NCI-H1092 (cell line): ENCODE measurements around the gene PWWP3B.
"Not testable (repeated sequence)": the region's sequence is repeated elsewhere in the genome, so short reads cannot be mapped to it uniquely, and the experiment has no call there.

ENCODE experiments used
- DNase-seq: peaks from one replicate; lab custom pipeline; 2025; lab: John Stamatoyannopoulos, UW

The PWWP3B gene

DNA sequence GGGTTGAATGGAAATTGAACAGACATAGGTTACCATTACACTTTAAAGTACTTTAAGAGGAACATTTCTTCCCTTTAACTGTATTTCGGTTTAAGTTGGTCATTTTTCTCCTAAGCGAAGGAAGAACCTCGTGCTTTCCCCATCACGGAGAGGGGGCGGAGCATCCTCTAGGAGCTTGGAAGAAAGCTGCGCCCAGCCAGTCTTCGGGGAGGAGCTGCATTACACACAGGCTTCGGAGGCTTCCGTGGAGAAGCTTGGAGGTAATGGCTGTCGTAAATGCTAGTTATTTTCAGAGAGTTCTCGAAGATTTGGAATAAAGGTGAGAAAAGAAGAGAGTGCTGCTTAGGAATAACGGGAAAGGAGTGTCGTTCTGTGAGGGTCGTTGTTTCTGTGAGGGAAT is at the start of gene PWWP3B:
PWWP3B (plus strand) TSS at position 199 of the 400 bp plus-strand sequence. CDS start 37,128 bp downstream, outside the sequence.
- no peak for DNase-seq

DNA sequence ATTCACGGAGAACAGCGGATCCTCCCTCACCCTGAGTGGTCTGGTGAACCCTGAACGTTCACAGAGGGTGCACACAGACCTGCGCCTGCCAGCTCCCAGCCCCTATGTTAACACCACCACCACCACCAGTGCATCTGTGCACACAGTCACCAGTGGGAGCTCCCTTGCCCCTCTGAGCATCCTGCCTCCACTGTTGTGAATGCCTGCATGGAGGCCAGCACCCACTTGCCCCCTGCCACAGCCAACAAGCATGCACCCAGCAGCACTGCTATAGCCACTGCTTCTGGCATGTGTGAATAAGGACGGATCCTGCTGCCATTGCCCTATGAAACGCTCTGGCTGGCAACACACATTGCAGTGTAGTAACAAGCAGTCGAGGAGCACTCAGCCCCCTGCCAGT is 29.1 kb upstream of the PWWP3B start:
- no peak for DNase-seq

DNA sequence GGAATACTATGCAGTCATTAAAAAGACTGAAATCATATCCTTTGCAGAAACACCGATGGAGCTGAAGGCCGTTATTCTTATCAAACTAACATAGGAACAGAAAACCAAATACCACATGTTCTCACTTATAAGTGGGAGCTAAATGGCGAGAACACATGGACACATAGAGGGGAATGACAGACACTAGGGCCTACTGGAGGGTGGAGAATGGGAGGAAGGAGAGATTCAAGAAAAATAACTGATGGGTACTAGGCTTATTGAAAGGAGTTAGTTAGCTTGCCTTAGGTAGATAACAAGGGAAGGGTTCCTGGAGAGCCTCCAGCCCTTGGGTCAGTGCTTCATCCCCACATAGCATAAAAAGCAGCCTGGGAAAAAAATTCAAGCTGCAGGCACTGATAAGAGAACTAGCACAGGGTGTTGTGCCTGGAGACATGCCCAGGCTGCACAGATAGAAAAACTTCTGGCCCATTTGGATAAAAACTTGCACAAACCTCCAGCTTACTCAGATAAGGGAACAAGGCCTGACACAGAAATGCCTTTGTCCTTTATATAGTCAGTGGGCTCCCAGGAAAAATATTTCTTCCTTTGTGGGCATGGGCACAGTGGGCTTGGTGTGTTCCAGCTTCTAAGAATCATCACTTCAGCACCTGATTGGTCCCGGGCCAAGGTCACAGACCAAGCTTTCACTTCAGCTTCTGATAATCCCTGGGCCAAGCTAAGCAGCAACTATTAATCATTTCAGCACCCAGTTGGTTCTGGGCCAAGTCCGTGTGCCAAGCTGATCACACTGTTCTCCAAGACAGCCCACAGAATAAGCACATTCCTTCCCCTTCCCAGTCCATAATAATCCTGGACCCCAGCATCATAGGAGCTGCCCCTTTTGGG is 23.1 kb upstream of the PWWP3B start:
- no peak for DNase-seq

DNA sequence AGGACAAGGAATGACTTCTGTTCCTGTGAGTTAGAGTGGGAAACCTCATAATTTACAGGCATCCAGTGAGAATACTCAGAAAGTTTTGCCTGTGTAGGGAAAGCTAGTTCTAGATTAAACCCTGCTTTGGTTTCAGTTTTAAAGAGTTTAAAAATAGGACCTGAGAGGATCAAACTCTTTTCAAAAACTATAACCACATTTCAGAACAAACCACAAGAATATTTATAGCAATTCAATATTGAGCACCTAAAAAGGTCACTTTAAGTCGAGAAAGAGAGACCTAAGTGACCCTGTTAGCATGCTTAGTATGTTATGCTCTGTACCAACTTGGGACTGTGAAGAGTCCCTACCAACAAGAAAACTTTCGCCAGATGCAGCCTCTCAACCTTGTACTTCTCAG is 17.4 kb upstream of the PWWP3B start:
- no peak for DNase-seq

DNA sequence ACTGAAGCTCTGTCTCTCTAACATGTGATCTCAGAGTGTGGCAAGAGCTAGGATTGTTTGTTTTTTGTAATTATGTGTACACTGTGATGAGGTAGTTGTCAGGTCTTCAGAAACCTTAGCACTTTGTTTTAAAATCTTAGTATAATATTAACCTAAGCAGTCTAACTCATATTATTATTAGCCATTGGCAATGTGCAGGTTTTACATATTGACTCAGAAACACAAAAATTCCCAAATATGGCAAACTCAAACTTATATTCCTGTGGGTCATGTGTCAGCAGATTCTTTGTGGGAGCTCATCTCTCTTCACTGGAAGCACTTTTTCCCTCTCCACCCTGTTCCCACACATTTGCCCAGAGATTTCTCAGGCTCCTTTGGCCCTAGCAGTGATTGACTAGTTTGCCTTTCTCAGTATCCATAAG is 8.2 kb upstream of the PWWP3B start:
- DNase-seq: no peak

DNA sequence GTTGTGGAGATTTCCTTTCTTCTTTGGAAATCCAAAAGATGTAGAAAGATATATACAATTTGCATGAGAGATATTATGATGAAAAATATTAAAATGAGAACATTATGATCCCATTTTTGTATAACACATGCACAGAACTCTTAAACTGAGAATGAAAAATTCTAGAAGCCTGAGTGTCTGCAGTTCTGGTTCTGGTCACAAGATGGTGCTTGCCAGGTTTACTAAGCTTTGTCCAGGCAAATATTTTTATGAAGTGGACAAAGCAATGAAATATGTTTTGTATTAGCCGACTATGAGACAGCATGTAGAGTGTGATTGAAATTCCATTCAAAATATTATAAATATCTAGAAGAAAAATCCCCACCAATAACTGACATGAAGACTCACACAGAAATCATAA is 2.2 kb downstream of the PWWP3B start:
- no peak for DNase-seq

DNA sequence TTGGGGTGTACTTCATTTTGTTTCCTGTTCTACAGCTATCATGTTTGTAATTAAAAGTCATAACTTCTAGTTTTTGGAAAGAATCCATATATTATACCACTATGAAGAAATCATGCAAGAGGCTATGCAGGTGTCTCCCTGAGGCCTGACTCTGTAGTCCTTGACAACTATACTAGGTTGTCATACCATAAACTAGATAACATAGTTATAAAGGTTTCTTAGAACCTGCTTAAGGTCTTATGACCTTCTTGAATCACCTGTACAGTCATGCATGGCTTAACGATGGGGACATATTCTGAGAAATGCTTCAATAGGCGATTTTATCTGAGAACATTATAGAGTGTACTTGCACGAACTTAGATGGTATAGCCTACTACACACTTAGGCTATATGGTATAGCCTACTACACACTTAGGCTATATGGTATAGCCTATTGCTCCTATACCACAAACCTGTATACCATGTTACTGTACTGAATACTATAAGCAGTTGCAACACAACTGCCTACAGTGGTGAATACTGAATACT is 3.3 kb downstream of the PWWP3B start:
- no peak for DNase-seq

DNA sequence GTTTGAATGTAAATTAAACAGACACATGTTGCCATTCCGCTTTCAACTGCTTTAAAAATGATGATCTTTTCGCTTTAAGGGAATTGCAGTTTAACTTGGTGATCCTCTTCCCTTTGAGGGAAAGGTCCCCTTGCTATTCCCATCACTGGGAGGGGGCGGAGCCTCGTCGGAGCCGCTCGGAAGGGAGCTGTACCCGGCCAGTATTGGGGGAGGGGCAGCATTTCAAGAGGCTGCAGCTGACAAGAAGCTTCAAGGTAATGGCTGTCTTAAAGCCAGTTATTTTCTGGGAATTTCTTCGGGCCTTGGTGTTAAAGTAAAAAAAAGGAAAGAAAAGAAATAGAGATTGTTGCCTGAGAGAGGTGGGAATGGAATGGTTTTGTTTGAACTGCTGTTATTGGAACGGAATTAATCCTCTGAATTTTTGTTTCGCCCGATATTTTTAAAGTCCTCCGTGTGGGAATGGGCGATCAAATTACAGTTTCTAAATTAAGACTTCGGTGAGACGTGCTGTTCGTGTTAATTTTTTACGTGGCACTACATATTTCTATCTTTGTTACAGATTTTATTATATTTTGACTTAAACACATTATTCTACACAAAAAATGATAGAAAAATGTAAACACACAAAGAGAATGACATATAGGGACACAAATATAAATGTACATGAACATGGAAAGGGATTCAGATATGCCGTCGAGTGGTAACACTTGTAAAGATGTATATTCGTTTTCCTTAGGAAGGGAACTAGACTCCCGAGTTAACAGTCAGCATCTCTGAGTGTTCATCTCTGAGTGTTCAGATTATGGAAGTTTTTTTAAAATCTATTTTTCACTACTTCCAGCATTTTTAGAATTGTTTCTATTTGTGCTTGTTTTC is 9.2 kb downstream of the PWWP3B start:
- no peak for DNase-seq

DNA sequence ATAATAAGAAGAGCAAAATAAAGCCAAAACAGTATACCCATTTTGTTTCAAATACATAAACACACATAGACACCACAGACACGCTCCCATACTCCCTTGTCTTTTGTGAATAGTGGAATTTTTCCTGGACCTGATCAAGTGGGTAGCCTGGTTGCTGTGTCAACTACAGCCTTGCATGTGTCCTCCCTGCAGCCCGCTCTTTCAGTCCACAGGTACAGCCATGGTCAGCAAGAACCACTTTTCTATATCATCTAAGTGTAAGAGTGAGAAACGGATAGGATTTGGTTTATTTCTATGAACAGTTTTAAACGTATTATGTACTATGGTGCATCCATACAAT is 9.8 kb downstream of the PWWP3B start:
- no peak for DNase-seq

DNA sequence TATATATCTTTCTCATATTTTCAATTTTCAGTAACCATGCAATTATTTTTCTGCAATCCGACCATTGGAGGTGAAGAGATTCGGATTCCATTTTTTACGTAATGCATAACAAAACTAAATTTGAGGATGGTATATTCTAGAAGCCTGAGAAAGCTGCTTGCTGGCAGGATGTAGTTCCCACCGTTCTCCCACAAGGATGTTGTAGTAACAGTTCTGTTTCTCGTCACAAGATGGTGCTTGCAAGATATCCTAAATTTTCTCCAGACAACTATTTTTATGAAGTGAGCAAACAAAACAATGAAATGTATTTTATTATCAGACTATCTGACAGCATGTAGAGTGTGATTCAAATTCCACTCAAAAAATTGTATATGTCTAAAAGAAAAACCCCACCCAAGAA is 10.7 kb downstream of the PWWP3B start:
- no peak for DNase-seq

DNA sequence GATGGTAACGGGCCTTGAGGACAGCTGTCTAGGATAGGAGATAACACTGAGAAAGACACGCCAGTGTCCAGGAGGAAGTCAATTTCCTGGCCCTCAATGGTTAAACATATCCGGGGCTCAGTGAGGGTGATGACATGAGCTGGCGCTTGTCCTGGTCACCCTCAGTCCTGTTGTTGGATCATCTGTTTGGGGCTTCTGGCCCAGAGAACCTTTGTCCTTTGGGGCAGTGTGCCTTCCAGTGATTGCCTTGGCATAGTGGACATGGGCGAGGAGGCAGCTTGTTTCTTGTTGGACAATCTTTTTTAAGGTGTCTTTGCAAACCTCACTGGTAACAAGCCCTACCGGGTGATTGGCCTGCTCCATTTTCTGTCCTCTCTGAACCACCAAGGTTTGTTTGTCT is 15.6 kb downstream of the PWWP3B start:
- DNase-seq: not testable (repeated sequence)

DNA sequence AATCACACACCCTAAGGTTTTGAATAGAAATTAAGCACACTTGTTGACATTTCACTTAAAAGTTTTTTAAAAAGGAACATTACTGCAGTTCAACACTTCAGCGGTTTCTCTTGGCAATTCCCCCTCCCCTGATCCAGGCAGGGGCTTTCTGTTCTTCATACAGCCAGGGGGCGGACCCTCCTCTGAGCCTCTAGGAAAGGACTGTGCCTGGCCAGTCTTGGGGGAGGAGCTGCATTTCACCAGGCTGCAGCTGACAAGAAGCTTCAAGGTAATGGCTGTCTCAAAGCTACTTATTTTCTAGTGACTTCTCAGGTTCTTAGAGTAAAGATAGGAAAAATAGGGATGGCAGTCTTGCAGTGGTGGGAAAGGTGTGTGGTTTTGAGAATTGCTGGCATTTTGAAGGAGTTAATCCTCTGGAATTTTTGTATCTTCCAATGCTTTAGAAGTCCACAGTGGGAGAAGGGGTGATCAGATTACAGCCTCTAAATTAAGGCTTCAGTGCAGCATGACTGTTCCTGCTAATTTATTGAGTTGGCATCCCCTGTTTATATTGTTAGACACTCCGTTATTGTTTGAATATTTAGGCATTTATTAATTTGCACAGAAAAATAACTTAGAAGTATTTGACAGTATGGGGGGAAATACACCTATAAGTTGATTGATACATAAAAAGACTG is 33.5 kb downstream of the PWWP3B start:
- no peak for DNase-seq

DNA sequence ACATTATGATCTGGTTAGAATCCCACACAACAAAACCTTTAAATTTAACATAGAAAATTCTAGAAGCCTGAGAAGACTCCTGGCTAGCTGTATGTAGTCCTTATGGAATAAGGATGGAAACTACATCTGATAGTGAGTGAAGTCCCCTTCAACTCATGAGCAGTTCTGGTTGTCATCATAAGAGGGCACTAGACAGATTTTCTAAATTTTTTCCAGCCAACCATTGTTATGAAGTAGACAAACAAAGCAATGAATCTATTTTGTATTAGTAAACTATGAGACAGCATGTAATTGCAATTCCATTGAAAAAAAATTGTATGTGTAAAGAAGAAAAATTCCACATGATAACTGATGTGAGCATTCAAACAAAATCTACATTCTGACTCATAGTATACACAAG is 35.2 kb downstream of the PWWP3B start:
- no peak for DNase-seq

DNA sequence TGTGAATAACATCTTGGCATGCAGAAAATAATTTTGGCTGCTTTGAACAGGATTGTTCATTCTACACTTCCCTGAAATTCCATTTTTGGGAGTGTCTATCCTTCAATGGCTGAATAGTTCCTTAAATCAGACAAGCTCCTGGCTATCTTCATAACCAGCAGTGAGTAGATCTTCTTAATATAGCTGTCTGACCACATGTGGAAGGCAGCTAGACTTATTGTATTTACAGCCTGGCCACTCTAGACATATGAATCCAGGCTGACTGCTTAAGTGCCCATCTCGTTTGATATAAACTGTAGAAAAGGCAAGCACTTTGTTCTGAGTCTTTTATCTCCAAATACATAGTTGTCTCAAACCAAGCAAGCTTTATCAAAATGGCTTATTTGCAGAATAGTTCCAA is 40.0 kb downstream of the PWWP3B start:
- no peak for DNase-seq
